HG03039 (cell line): ENCODE measurements around the gene P4HA1.

Experiments used
- ATAC-seq: cut with Tn5 transposase; IDR thresholded peaks from one replicate; pipeline ENCODE4 v1.9.1; 2021; ENCODE audit warnings: mild to moderate bottlenecking, moderate library complexity; ENCODE audit not compliant: unreplicated experiment

Gene P4HA1

DNA sequence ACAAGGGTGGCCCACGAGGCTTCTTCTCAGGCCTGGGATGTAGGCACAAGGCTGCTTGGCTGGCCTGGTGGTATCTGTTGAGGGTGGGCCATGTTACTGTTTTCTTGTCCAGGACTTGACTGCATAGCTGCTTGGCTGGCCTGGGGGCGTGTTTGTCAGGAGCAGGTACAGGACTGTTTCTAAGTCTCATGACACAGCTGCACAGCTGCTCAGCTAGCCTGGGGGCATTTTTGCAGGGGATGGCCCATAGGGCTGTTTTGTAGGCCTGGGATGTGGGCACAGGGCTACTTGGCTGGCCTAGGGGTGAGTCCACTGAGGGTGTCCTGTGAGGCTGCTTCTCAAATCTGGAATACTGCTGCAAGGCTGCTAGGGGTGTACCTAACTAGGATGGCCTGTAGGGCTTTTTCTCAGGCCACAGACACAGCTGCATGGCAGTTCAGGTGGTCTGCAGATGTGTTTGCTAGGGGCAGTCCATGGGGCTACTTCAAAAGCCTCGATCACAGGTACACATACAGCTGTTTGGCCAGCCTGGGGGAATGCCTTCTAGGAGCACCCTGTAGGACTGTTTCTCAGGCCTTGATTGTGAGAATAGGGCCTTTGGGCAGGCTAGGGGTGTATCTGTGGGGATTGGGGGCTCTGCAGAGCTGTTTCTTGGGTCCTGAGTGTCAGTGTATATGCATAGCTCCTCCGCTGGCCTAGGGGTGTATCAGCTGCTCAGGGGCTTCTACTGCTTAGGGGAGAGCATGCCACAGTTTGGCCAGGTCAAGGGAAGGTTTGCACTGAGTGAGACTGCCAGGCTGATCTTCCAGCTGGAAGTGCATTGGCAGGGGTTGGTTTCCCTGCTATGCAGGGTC is 115.4 kb downstream of the P4HA1 start:
- no peak for ATAC-seq

DNA sequence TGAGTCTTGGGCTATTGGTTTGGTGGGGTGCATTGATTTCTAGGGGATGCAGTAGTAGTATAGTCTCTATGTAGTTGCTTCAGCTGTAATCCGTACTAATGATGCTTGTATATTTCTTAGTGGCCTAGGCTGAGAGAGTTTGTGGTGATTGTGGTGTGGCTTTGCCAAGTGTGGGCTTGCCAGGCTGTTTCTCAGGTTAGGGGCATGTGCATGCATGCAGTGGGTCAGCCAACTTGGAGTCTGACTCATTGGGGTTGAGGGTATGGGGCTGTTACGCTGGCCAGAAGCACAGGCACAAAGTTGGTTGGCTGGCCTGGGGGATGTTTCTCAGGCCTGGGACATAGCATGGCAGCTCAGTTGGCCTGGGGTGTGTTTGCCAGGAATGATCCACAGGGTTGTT is 116.3 kb downstream of the P4HA1 start:
- no peak for ATAC-seq

DNA sequence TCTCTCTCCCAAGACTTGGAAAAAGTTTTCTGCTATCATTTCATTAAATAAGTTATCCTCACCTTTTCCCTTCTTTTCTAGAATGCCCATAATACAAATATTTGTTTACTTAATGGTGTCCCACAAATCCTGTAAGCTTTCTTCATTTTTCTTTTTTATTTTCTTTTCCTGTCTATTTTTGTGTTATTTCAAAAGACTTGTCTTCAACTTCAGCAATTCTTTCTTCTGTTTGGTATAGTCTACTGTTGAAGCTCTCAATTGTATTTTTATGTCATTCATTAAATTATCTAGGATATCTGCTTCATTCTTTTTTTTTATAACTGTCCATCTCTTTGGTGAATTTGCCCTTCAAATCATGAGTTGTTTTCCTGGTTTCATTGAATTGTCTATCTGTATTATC is 117.0 kb downstream of the P4HA1 start:
- no peak for ATAC-seq

DNA sequence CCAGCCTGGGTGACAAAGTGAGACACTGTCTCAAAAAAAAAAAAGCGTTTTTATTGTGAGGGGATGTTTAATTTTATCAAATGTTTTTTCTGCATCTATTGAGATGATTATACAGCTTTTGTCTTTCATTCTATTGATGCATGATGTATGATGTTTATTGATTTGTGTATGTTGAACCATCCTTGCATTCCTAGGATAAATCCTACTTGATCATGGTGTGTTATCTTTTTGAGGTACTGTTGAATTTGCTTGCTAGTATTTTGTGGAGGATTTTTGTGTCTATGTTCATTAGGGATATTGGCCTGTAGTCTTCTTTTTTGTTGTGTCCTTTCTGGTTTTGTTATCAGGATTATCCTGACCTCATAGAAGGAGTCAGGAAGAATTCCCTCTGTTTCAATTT is 119.8 kb downstream of the P4HA1 start:
- no peak for ATAC-seq
